CD8-positive, alpha-beta memory T cell (primary cell): Measurements from ENCODE around the gene MOB3A. TPM values are rescaled to one million over a fixed set of nuclear protein-coding genes. Genes with fewer than 3 reads are reported as not detected.
A peak's percentile ranks its signal among the peaks of the same experiment; 100 is the strongest.
"Not testable (repeated sequence)": the region's sequence is repeated elsewhere in the genome, so short reads cannot be mapped to it uniquely, and the experiment has no call there.

ENCODE experiments used
- CTCF ChIA-PET: fragments of 350-600 bp; sonication (Branson Sonifier 250); formaldehyde crosslinking; loops from one replicate; lab custom pipeline; 2021; ENCODE audit warnings: antibody characterized with exemption; lab: Charles Lee
- POLR2A ChIA-PET: fragments of 350-600 bp; sonication (Branson Sonifier 250); formaldehyde crosslinking; loops from one replicate; lab custom pipeline; 2021; ENCODE audit warnings: antibody characterized with exemption; lab: Charles Lee
- DNase-seq, 5 donors: peaks; one replicate each; pipeline versions ENCODE4 v3.0.0 to v3.0.0-alpha.2; 2020 to 2022; ENCODE audit warnings: mixed read lengths in 1 of 5
- H3K27ac ChIP-seq: one replicate; pipeline ENCODE4 v1.7.0; 2013; ENCODE audit warnings: low read depth, mild to moderate bottlenecking, low read length, moderate library complexity
- H3K27me3 ChIP-seq: 2 replicates; pipeline ENCODE4 v1.7.0; 2013; ENCODE audit warnings: low read length, mild to moderate bottlenecking; ENCODE audit not compliant: insufficient read depth, poor library complexity, severe bottlenecking
- H3K36me3 ChIP-seq: 2 replicates; pipeline ENCODE4 v1.7.0; 2013; ENCODE audit warnings: mild to moderate bottlenecking, low read length, moderate library complexity; ENCODE audit not compliant: insufficient read depth
- H3K4me1 ChIP-seq: 2 replicates; pipeline ENCODE4 v1.7.0; 2013; ENCODE audit warnings: mild to moderate bottlenecking, low read length, moderate library complexity; ENCODE audit not compliant: insufficient read depth
- H3K4me3 ChIP-seq: 2 replicates; pipeline ENCODE4 v1.7.0; 2013; ENCODE audit warnings: mild to moderate bottlenecking, low read length
- H3K9me3 ChIP-seq: 2 replicates; pipeline ENCODE4 v1.7.0; 2013; ENCODE audit warnings: mild to moderate bottlenecking, low read length
- H3K27ac Mint-ChIP-seq, 8 donors: one replicate each; pipeline ENCODE4 v1.8.0; 2020 to 2021; ENCODE audit warnings: mixed read lengths in 8 of 8, mild to moderate bottlenecking in 6 of 8, inconsistent platforms in 3 of 8, moderate library complexity in 3 of 8
- H3K27me3 Mint-ChIP-seq, 2 donors: one replicate each; pipeline ENCODE4 v1.8.0; 2020 to 2021; ENCODE audit warnings: mixed read lengths in 2 of 2, mild to moderate bottlenecking in 1 of 2, moderate library complexity in 1 of 2
- H3K36me3 Mint-ChIP-seq, 3 donors: one replicate each; pipeline ENCODE4 v1.8.0; 2020 to 2021; ENCODE audit warnings: mixed read lengths in 3 of 3, inconsistent platforms in 1 of 3, mild to moderate bottlenecking in 1 of 3
- H3K4me1 Mint-ChIP-seq, 3 donors: one replicate each; pipeline ENCODE4 v1.8.0; 2020 to 2021; ENCODE audit warnings: mixed read lengths in 3 of 3, inconsistent platforms in 1 of 3, mild to moderate bottlenecking in 1 of 3
- H3K4me3 Mint-ChIP-seq, 7 donors: one replicate each; pipeline ENCODE4 v1.8.0; 2020 to 2021; ENCODE audit warnings: mixed read lengths in 7 of 7, mild to moderate bottlenecking in 6 of 7, moderate library complexity in 4 of 7, inconsistent platforms in 2 of 7
- H3K9me3 Mint-ChIP-seq, 5 donors: one replicate each; pipeline ENCODE4 v1.8.0; 2020 to 2022; ENCODE audit warnings: mixed read lengths in 5 of 5, mild to moderate bottlenecking in 3 of 5, moderate library complexity in 2 of 5, inconsistent platforms in 1 of 5
- polyA plus RNA-seq: library from polyadenylated mRNA; unstranded; fragments of 300-500 nt; fragmentation: Illumina TruSeq; gene quantifications from one replicate; pipeline ENCODE4 v1.2.3, GENCODE V29; 2021
- total RNA-seq, 2 experiments: library from RNA; stranded (reverse); gene quantifications; one replicate each; pipeline ENCODE4 v1.2.3, GENCODE V29; 2021

Gene MOB3A
- total and polyA plus RNA-seq, 3 experiments from 2014 or later: 106 to 188 (median 171) TPM

GRCh38 chr19:2099054-2099501 is 3.0 kb upstream of the MOB3A start:
- ChIA-PET POLR2A (no interaction called here), CTCF (interaction anchor here (2.1 kb wide), 1 partner anchor 29 kb away, joined by 5 read pairs; no protein-coding TSS in a partner anchor)
- Mint-ChIP-seq H3K27ac (no peak overlapping the region), H3K27me3 (peaks cover 0 to 2% of the 10 kb centered on the region in 2 donors), H3K4me1 (peaks cover 10 to 23% (median 13%) of the 10 kb centered on the region in 3 donors), H3K36me3 (peaks cover 5 to 56% (median 12%) of the 10 kb centered on the region in 3 donors), H3K9me3 (peaks cover 0 to 2% (median 0%) of the 10 kb centered on the region in 5 donors), H3K4me3 (no peak overlapping the region)
- H3K4me1 ChIP-seq: peaks cover 13% of the 10 kb centered on the region
- no peaks in the 10 kb centered on the region for H3K27me3 ChIP-seq
- H3K27ac ChIP-seq: no peak overlapping the region
- no peak for DNase-seq
- H3K36me3 ChIP-seq: peaks cover 11% of the 10 kb centered on the region
- no peak overlapping the region for H3K4me3 ChIP-seq
- no peaks in the 10 kb centered on the region for H3K9me3 ChIP-seq

- Histone ChIP-seq H3K27ac (no peak overlapping the region), H3K27me3 (no peaks in the 10 kb centered on the region), H3K4me1 (peaks cover 22% of the 10 kb centered on the region), H3K4me3 (no peak overlapping the region), H3K36me3 (peaks cover 11% of the 10 kb centered on the region), H3K9me3 (no peaks in the 10 kb centered on the region)
- ChIA-PET CTCF (interaction anchor here (1.0 to 2.1 kb wide), 3 partner anchors 28 to 80 kb away, joined by 3 to 5 read pairs (median 4); no protein-coding TSS in a partner anchor), POLR2A (interaction anchor here (4.0 kb wide), 1 partner anchor 14 kb away, joined by 19 read pairs; no protein-coding TSS in a partner anchor)
- H3K27me3 Mint-ChIP-seq: peaks cover 0 to 4% of the 10 kb centered on the region in 2 donors
- peaks cover 0 to 2% (median 0%) of the 10 kb centered on the region in 5 donors for H3K9me3 Mint-ChIP-seq
- peak overlapping the region in 4 of 7 donors; percentile 15 to 83 (median 47) for H3K4me3 Mint-ChIP-seq
- peak overlapping the region in 2 of 8 donors; percentile 70 to 97 for H3K27ac Mint-ChIP-seq
- no peak for DNase-seq
- H3K4me1 Mint-ChIP-seq: peaks cover 17 to 32% (median 18%) of the 10 kb centered on the region in 3 donors
- peaks cover 0 to 53% (median 8%) of the 10 kb centered on the region in 3 donors for H3K36me3 Mint-ChIP-seq
Observed at GRCh38 chr19:2097886-2098327, 1.8 kb upstream of the MOB3A start.

GRCh38 chr19:2097203-2097885 is 1.2 kb upstream of the MOB3A start:
- H3K4me1 ChIP-seq: peaks cover 27% of the 10 kb centered on the region

GRCh38 chr19:2096480-2097202 is 515 bp upstream of the MOB3A start, which contains the start of gene IZUMO4:
Gene IZUMO4, plus strand, starts transcription at chr19:2096915. Its CDS starts 31 bp downstream, at chr19:2096946.
- peaks cover 31% of the 10 kb centered on the region for H3K4me1 ChIP-seq
- H3K36me3 ChIP-seq: peaks cover 8% of the 10 kb centered on the region
- H3K27ac Mint-ChIP-seq: peak within 1 kb of the TSS; percentile 91 to 98 (median 96)
- peak; percentile 99 to 100 (median 100) for DNase-seq
- POLR2A ChIA-PET: interaction anchor here (0.6 to 4.0 kb wide), 4 partner anchors 11 to 155 kb away, joined by 3 to 19 read pairs (median 11); no protein-coding TSS in a partner anchor
- peaks cover 19 to 42% (median 24%) of the 10 kb centered on the region in 3 donors for H3K4me1 Mint-ChIP-seq
- no peaks in the 10 kb centered on the region for H3K27me3 ChIP-seq
- peaks cover 0 to 49% (median 2%) of the 10 kb centered on the region in 3 donors for H3K36me3 Mint-ChIP-seq
- H3K27ac ChIP-seq: peak within 1 kb of the TSS; percentile 85
- H3K27me3 Mint-ChIP-seq: peaks cover 0 to 4% of the 10 kb centered on the region in 2 donors
- H3K9me3 ChIP-seq: no peaks in the 10 kb centered on the region
- H3K9me3 Mint-ChIP-seq: peaks cover 0 to 2% (median 0%) of the 10 kb centered on the region in 5 donors
- peak within 1 kb of the TSS; percentile 87 for H3K4me3 ChIP-seq
- CTCF ChIA-PET: interaction anchor here (0.7 to 5.1 kb wide), 7 partner anchors 9 to 79 kb away, joined by 3 to 40 read pairs (median 4); no protein-coding TSS in a partner anchor
- H3K4me3 Mint-ChIP-seq: peak within 1 kb of the TSS; percentile 94 to 100 (median 96)

More at GRCh38 chr19:2097203-2097885, 1.2 kb upstream of the MOB3A start:
- POLR2A ChIA-PET: interaction anchor here (0.6 to 4.0 kb wide), 2 partner anchors 14 to 36 kb away, joined by 3 to 19 read pairs; no protein-coding TSS in a partner anchor
- Mint-ChIP-seq H3K36me3 (peaks cover 0 to 53% (median 8%) of the 10 kb centered on the region in 3 donors), H3K4me3 (peak overlapping the region; percentile 78 to 100 (median 85)), H3K4me1 (peaks cover 17 to 35% (median 19%) of the 10 kb centered on the region in 3 donors), H3K9me3 (peaks cover 0 to 2% (median 0%) of the 10 kb centered on the region in 5 donors), H3K27me3 (peaks cover 0 to 4% of the 10 kb centered on the region in 2 donors), H3K27ac (peak overlapping the region; percentile 57 to 97 (median 90))
- peaks cover 11% of the 10 kb centered on the region for H3K36me3 ChIP-seq
- H3K27ac ChIP-seq: peak overlapping the region; percentile 54
- CTCF ChIA-PET: interaction anchor here (0.7 to 2.1 kb wide), 6 partner anchors 11 to 79 kb away, joined by 3 to 6 read pairs (median 4); no protein-coding TSS in a partner anchor
- peak in 4 of 5 donors; percentile 40 to 73 (median 50) for DNase-seq
- H3K27me3 ChIP-seq: no peaks in the 10 kb centered on the region
- H3K4me3 ChIP-seq: peak overlapping the region; percentile 63
- H3K9me3 ChIP-seq: no peaks in the 10 kb centered on the region

GRCh38 chr19:2091926-2092525 is 4.1 kb downstream of the MOB3A start:
- not testable (repeated sequence) for H3K27me3 Mint-ChIP-seq, H3K27me3 ChIP-seq, H3K9me3 ChIP-seq, H3K9me3 Mint-ChIP-seq, H3K27ac ChIP-seq, DNase-seq, H3K4me3 ChIP-seq, H3K36me3 ChIP-seq
- H3K4me1 Mint-ChIP-seq: peaks cover 55 to 74% (median 62%) of the 10 kb centered on the region in 3 donors
- H3K4me1 ChIP-seq: peaks cover 66% of the 10 kb centered on the region
- H3K4me3 Mint-ChIP-seq: peak overlapping the region in 3 of 7 donors; percentile 31 to 83 (median 39)
- peaks cover 0 to 35% (median 0%) of the 10 kb centered on the region in 3 donors for H3K36me3 Mint-ChIP-seq
- H3K27ac Mint-ChIP-seq: peak overlapping the region in 2 of 8 donors; percentile 71 to 97
- CTCF ChIA-PET: interaction anchor here (2.0 to 5.9 kb wide), 3 partner anchors 8 to 29 kb away, joined by 4 to 40 read pairs (median 40); no protein-coding TSS in a partner anchor
- POLR2A ChIA-PET: interaction anchor here (0.5 to 1.7 kb wide), 2 partner anchors 9 to 385 kb away, joined by 6 to 10 read pairs; no protein-coding TSS in a partner anchor

GRCh38 chr19:2089727-2090053 is 6.4 kb downstream of the MOB3A start:
- no peaks in the 10 kb centered on the region for H3K9me3 ChIP-seq
- no peak for DNase-seq
- H3K27me3 ChIP-seq: no peaks in the 10 kb centered on the region
- H3K4me3 Mint-ChIP-seq: peak overlapping the region; percentile 58 to 92 (median 73)
- peaks cover 0 to 4% (median 2%) of the 10 kb centered on the region in 5 donors for H3K9me3 Mint-ChIP-seq
- peaks cover 0 to 6% of the 10 kb centered on the region in 2 donors for H3K27me3 Mint-ChIP-seq
- peak overlapping the region; percentile 30 to 98 (median 89) for H3K27ac Mint-ChIP-seq
- no peak overlapping the region for H3K4me3 ChIP-seq
- no peaks in the 10 kb centered on the region for H3K36me3 ChIP-seq
- peak overlapping the region; percentile 24 for H3K27ac ChIP-seq
- POLR2A ChIA-PET: no interaction called here
- H3K36me3 Mint-ChIP-seq: peaks cover 0 to 31% (median 4%) of the 10 kb centered on the region in 3 donors
- H3K4me1 ChIP-seq: peaks cover 79% of the 10 kb centered on the region
- CTCF ChIA-PET: interaction anchor here (1.3 kb wide), 1 partner anchor 147 kb away, joined by 3 read pairs; no protein-coding TSS in a partner anchor
- peaks cover 63 to 80% (median 72%) of the 10 kb centered on the region in 3 donors for H3K4me1 Mint-ChIP-seq
